Metanephros (tissue), 1 donor: ENCODE results near the gene NSUN3. TPM values are rescaled to one million over a fixed set of nuclear protein-coding genes. Genes with fewer than 3 reads are reported as not detected.

ENCODE experiments used
- total RNA-seq: library from RNA; depleted of rRNA; stranded (reverse); fragments of >200 nt; gene quantifications from one replicate; pipeline ENCODE4 v1.2.3, GENCODE V29; 2014

NSUN3 gene
- 24.4 TPM for total RNA-seq

GRCh38 chr3:94062513-94063404 lies at the start of gene NSUN3, which contains the start of gene DHFR2:
NSUN3 (plus strand) TSS chr3:94063061; CDS start chr3:94063127, 66 bp downstream.
DHFR2 (minus strand) TSS chr3:94062916; CDS start chr3:94061511, 1,405 bp downstream.

GRCh38 chr3:94028093-94028837 lies 34.6 kb upstream of the NSUN3 start, which contains the start of gene STX19:
STX19 (minus strand) TSS chr3:94028597; CDS start chr3:94015269, 13,328 bp downstream.

Other genes starting within 250 kb of the NSUN3 start
- 27.5 TPM for gene PROS1, start 89.2 kb upstream of the NSUN3 start, total RNA-seq
- gene ARL13B, start 82.9 kb upstream of the NSUN3 start, total RNA-seq, result 11.3 TPM
- gene STX19, start 34.5 kb upstream of the NSUN3 start, total RNA-seq, result not detected
- 6.2 TPM for gene DHFR2, start 145 bp upstream of the NSUN3 start, total RNA-seq